Measurements from ENCODE around the gene GFER.

The GFER gene

DNA sequence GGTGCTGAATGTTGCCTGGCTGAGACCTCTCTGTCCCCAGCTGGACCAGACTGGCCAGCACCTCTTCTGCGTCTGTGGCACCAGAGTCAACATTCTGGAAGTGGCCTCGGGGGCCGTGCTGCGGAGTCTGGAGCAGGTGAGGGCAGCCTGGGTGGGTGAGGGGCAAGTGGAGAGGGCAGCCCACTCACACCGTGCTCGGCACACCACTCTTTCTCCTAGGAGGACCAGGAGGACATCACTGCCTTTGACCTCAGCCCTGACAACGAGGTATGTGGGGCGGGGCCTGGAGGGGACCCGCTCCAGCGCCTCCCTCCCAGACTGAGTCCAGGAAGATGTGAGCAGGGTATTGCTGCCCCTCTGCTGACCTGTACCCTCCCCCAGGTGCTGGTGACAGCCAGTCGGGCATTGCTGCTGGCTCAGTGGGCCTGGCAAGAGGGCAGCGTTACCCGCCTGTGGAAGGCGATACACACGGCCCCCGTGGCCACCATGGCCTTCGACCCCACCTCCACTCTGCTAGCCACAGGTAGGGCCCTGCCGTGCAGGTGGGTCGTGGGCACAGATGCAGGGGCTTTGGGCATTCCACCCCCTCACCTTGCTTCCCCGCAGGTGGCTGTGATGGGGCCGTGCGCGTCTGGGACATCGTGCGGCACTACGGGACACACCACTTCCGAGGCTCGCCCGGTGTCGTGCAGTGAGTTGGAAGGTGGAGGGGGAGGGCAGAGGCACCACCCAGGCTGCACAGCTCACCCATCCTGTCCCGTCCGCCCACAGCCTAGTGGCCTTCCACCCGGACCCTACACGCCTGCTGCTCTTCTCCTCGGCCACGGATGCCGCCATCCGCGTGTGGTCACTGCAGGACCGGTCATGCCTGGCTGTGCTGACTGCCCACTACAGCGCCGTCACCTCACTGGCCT lies 9.6 kb upstream of the GFER start:
- DNase-seq (ENCODE audit: low spot score): no peak

DNA sequence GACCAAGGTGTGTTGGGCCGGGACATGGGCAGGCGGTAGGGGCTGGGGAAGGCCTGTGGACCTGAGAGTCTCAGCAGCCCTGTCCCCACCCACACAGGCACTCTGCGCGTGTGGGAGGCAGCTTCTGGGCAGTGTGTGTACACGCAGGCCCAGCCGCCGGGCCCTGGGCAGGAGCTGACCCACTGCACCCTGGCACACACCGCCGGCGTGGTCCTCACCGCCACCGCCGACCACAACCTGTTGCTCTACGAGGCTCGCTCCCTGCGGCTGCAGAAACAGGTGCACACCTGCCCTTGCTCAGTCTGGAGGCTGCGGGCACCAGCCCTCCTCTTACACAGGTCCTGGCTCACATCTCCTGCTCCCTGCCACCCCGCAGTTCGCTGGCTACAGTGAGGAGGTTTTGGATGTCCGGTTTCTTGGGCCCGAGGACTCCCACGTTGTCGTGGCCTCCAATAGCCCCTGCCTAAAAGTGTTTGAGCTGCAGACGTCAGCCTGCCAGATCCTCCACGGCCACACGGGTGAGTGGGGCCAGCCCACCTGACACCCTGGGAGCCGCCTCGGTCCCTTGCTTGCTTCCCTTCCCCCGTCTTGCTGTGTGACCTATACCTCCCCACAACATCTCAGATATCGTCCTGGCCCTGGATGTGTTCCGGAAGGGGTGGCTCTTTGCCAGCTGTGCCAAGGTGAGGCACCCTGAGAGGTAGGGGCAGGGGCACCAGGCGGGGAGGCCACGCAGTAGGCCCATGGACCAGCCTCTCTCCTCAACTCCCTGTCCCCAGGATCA lies 8.4 kb upstream of the GFER start:
- no peak for DNase-seq (ENCODE audit: low spot score)

- no peak for DNase-seq (ENCODE audit: low spot score)
Observed at GRCh38 chr16:1976216-1976520, 7.8 kb upstream of the GFER start.

DNA sequence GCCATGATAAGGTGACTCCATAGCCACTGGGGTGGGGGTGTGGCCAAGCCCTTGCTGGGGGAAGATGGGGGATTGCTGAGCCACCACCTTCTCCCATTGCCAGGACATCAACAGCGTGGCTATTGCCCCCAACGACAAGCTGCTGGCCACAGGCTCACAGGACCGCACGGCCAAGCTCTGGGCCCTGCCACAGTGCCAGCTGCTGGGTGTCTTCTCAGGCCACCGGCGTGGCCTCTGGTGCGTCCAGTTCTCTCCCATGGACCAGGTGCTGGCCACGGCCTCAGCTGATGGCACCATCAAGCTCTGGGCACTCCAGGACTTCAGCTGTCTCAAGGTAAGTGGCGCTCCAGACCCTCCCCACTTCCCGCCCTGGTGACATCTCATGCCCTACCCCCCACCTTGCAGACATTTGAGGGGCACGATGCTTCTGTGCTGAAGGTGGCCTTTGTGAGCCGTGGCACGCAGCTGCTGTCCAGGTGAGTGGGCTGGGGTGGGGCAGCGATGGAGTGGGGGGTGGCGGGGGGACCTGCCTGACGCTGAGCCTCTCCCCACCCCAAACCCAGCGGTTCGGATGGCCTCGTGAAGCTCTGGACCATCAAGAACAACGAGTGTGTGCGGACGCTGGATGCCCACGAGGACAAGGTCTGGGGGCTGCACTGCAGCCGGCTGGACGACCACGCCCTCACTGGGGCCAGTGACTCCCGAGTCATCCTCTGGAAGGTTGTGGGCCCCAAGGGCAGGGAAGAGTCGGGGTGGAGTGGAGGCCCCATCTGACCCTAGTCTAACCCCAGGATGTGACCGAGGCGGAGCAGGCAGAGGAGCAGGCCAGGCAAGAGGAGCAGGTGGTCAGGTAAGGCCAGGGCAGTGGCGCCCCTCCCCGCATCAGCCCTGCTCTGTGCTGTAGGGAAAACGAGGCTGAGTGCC lies 6.8 kb upstream of the GFER start:
- no peak for DNase-seq (ENCODE audit: low spot score)

DNA sequence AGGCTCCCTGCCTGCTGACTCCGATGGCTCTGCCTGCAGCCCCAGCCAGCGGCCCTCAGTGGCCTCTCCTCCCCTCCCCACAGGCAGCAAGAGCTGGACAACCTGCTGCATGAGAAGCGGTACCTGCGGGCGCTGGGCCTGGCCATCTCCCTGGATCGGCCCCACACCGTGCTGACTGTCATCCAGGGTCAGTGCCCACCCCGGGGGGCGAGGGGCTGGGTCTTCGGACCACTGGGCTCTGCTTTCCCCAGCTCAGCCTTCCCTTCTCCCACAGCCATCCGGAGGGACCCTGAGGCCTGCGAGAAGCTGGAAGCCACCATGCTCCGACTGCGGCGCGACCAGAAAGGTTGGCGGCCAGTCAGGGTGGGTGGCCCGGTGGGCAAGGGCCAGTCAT lies 6.1 kb upstream of the GFER start:
- DNase-seq (ENCODE audit: low spot score): no peak

GRCh38 chr16:1978476-1979120 lies 5.4 kb upstream of the GFER start:
- DNase-seq (ENCODE audit: low spot score): no peak

GRCh38 chr16:1979271-1980029 lies 4.5 kb upstream of the GFER start:
- DNase-seq (ENCODE audit: low spot score): no peak

- DNase-seq (ENCODE audit: low spot score): no peak
Observed at GRCh38 chr16:1980030-1980769, 3.8 kb upstream of the GFER start.

DNA sequence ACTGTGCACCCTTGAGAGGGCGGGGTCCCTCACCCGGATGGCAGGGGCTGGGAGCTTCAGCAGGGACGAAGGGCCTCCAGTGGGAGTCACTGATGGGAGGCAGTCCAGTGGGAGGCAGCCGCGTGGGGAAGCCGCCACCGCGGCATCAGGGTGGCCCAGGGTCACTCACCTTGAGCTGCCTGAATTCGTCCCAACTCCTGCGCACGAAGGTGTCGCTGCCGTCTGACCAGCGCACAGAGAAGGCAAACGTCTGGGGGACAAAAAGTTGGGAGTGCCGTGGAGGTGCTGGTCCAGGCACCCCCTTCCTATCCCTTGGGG lies 3.3 kb upstream of the GFER start:
- no peak for DNase-seq (ENCODE audit: low spot score)

GRCh38 chr16:1981398-1981836 lies 2.6 kb upstream of the GFER start, which contains the start of gene NOXO1:
TSS of gene NOXO1 (minus strand) at chr16:1981469. CDS start at chr16:1981179, 290 bp downstream.
- DNase-seq (ENCODE audit: low spot score): no peak

DNA sequence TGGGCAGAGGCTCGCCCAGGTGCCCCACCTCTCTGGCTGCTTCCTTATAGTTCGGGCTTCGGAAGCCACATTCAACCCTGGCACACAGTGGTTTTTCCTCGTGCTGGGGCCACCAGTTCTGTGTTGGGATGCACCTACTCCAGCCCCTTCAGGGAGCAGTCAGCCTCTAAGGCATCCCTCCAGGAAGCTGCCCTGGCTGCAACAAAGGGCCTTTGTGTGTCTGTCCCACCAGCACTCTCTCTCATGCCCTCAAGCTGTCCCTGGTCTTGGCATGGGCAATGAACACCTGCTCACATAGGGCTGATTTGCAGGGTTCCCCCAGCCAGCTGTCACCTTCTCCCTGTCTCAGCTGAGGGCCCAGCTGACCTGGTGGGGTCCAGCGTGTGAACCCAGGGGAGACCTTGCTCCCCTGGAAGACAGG lies 2.0 kb upstream of the GFER start:
- no peak for DNase-seq (ENCODE audit: low spot score)

- DNase-seq (ENCODE audit: low spot score): no peak
Observed at GRCh38 chr16:1982991-1983543, 926 bp upstream of the GFER start.

DNA sequence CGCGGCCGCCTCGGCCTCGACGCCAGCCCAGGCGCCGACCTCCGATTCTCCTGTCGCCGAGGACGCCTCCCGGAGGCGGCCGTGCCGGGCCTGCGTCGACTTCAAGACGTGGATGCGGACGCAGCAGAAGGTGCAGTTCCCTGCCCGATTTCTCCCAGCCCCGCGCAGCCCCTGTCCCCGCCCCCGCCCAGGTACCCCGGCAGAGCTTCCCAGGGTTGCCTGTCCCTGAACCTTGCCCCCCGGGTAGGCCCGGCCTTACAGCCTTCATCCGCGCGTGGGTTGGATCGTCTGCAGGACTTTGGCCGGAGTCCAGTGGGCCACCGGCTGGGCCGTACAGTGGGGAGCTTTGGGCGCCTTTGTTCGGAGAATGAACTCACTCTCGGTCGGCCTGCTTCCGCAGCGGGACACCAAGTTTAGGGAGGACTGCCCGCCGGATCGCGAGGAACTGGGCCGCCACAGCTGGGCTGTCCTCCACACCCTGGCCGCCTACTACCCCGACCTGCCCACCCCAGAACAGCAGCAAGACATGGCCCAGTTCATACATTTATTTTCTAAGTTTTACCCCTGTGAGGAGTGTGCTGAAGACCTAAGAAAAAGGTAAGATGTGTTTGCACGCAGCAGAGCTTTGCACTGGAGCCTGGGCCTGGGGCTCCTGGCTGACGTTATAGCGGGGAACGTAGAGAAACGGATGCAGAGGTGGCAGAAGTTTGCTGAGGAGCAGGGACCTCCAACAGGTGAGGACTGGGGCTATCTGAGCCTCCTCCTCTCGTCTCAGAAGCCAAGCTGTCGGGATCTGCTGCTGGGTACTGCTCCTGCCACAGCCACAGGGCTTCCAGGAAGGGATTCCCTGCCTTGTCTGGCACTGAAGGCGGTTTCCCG lies 593 bp downstream of the GFER start:
- no peak for DNase-seq (ENCODE audit: low spot score)

GRCh38 chr16:1985466-1986150 lies 1.6 kb downstream of the GFER start:
- DNase-seq (ENCODE audit: low spot score): no peak

DNA sequence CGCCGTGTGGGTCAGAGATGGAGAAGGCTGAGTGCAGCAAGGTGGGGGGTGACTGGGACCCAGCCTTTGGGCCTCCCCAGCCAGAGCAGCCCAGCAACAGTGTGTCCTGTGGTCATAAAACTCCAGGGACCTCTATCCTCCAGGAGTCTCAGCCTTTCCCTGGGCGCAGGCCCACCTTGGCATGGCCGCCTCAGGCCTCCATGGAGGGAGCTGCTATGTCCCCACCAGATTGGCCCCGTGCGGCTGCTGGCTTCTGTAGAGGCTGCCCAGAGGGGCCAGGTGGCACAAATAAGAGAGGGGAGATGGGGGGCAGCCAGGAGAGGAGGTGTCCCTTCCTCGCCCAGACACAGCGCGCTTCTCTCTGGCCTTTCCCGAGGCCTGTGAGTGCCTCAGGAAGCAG lies 3.2 kb downstream of the GFER start:
- DNase-seq (ENCODE audit: low spot score): no peak

GRCh38 chr16:1989209-1990100 lies 5.5 kb downstream of the GFER start, which contains the start of gene SYNGR3:
TSS of gene SYNGR3 (plus strand) at chr16:1989970. CDS start at chr16:1990103, 133 bp downstream.
- no peak for DNase-seq (ENCODE audit: low spot score)

- no peak for DNase-seq (ENCODE audit: low spot score)
Observed at GRCh38 chr16:1990101-1990350, 6.0 kb downstream of the GFER start.
